Upper lobe of left lung (tissue), 6 donors: ENCODE results near the gene MOXD1. TPM values are rescaled to one million over a fixed set of nuclear protein-coding genes. Genes with fewer than 3 reads are reported as not detected.

Experiments used
- ATAC-seq, 2 donors: fragments of 200-7000 bp; cut with Tn5 transposase; one replicate each; pipeline ENCODE4 v1.9.1; 2022; ENCODE audit warnings: mild to moderate bottlenecking in 2 of 2, moderate library complexity in 2 of 2; ENCODE audit not compliant: low FRiP score in 2 of 2
- DNase-seq, 2 donors: peaks; one replicate each; pipeline ENCODE4 v3.0.0-alpha.2; 2019 to 2020
- H3K27ac ChIP-seq, 4 donors: fragments of 200-600 bp; sonication (generic); one replicate each; pipeline ENCODE4 v1.5.1; 2016 to 2019
- H3K27me3 ChIP-seq, 4 donors: fragments of 200-600 bp; sonication (generic); one replicate each; pipeline ENCODE4 v1.5.1; 2017 to 2019
- H3K36me3 ChIP-seq, 4 donors: fragments of 200-600 bp; sonication (generic); one replicate each; pipeline ENCODE4 v1.5.1; 2016 to 2019
- H3K4me1 ChIP-seq, 4 donors: fragments of 200-600 bp; sonication (generic); one replicate each; pipeline ENCODE4 v1.5.1; 2018 to 2019
- H3K4me3 ChIP-seq, 4 donors: fragments of 200-600 bp; sonication (generic); one replicate each; pipeline ENCODE4 v1.5.1; 2017 to 2019; ENCODE audit warnings: mild to moderate bottlenecking in 2 of 4, moderate library complexity in 1 of 4
- H3K9me3 ChIP-seq, 4 donors: fragments of 200-600 bp; sonication (generic); one replicate each; pipeline ENCODE4 v1.5.1; 2018 to 2019
- CTCF ChIP-seq, 6 experiments: fragments of 450-650 bp in 4 of 6; fragments of 200-600 bp in 2 of 6; sonication (generic) in 2 of 6; IDR thresholded peaks; one replicate each; pipeline ENCODE4 v1.5.1; 2016 to 2019; ENCODE audit warnings: antibody characterized with exemption in 6 of 6
- EP300 ChIP-seq, 4 donors: sonication (generic); formaldehyde crosslinking; IDR thresholded peaks; one replicate each; pipeline ENCODE4 v1.5.1; 2017; ENCODE audit warnings: antibody characterized with exemption in 4 of 4, control low read depth in 2 of 4
- POLR2A ChIP-seq, 4 donors: fragments of 450-650 bp; IDR thresholded peaks; one replicate each; pipeline ENCODE4 v1.5.1; 2016 to 2017; ENCODE audit warnings: antibody characterized with exemption in 4 of 4, mild to moderate bottlenecking in 2 of 4
- POLR2AphosphoS5 ChIP-seq, 2 donors: sonication (generic); formaldehyde crosslinking; IDR thresholded peaks; one replicate each; pipeline ENCODE4 v1.5.1; 2017; ENCODE audit warnings: antibody characterized with exemption in 2 of 2
- WGBS, 2 donors: methylation state at CpG; one replicate each; pipeline ENCODE4 v1.1.5; 2017 to 2018; 5-methylcytosine and 5-hydroxymethylcytosine counted together
- total RNA-seq, 6 donors: library from RNA; depleted of rRNA in 4 of 6; stranded (reverse); fragments of >200 nt in 4 of 6; gene quantifications; one replicate each; pipeline versions ENCODE4 v1.1.0 to v1.2.1, GENCODE V29; 2016 to 2021
- donor health status: DM: no; HTN: no; CAD: no; lungs with moderate emphysema.
- donor health status: DM: no; HTN: yes; CAD: no; lungs with severe emphysema.

Gene MOXD1
- total RNA-seq, 6 donors from 2014 or later = 3.5 to 24.4 (median 11.0) TPM

- Histone ChIP-seq H3K27me3 (no peaks in the 10 kb centered on the region), H3K9me3 (no peaks in the 10 kb centered on the region), H3K27ac (no peak overlapping the region), H3K36me3 (no peaks in the 10 kb centered on the region), H3K4me1 (no peaks in the 10 kb centered on the region), H3K4me3 (no peak overlapping the region)
- DNase-seq (no peak), ATAC-seq (no peak)
- 88% methylated on average over 7 of the region's 7 CpGs for WGBS, 2 donors
- TF ChIP-seq EP300 (IDR thresholded peaks at IDR 0.05) (no peak), POLR2AphosphoS5 (IDR thresholded peaks at IDR 0.05) (no peak), POLR2A (IDR thresholded peaks at IDR 0.05) (no peak), CTCF (IDR thresholded peaks at IDR 0.05) (no peak)
Measured at GRCh38 chr6:132368916-132369481, 32.3 kb downstream of the MOXD1 start.

- TF ChIP-seq POLR2AphosphoS5 (IDR thresholded peaks at IDR 0.05) (no peak), EP300 (IDR thresholded peaks at IDR 0.05) (no peak), POLR2A (IDR thresholded peaks at IDR 0.05) (no peak), CTCF (IDR thresholded peaks at IDR 0.05) (no peak)
- no peak overlapping the region for H3K4me3 ChIP-seq
- no peaks in the 10 kb centered on the region for H3K9me3 ChIP-seq
- no peak for ATAC-seq
- 27 to 47% methylated on average over 4 of the region's 4 CpGs for WGBS, 2 donors
- H3K27me3 ChIP-seq = no peaks in the 10 kb centered on the region
- H3K36me3 ChIP-seq = no peaks in the 10 kb centered on the region
- DNase-seq = no peak
- H3K4me1 ChIP-seq = no peaks in the 10 kb centered on the region
- H3K27ac ChIP-seq = peak overlapping the region in 1 of 4 donors; percentile 23
Measured at GRCh38 chr6:132365281-132365907, 35.9 kb downstream of the MOXD1 start.

GRCh38 chr6:132364306-132365074, 36.8 kb downstream of the MOXD1 start:
- TF ChIP-seq POLR2A (IDR thresholded peaks at IDR 0.05) (no peak), CTCF (IDR thresholded peaks at IDR 0.05) (no peak), POLR2AphosphoS5 (IDR thresholded peaks at IDR 0.05) (no peak), EP300 (IDR thresholded peaks at IDR 0.05) (no peak)
- ATAC-seq (no peak), DNase-seq (no peak)
- Histone ChIP-seq H3K9me3 (no peaks in the 10 kb centered on the region), H3K4me1 (no peaks in the 10 kb centered on the region), H3K4me3 (no peak overlapping the region), H3K27me3 (no peaks in the 10 kb centered on the region), H3K36me3 (no peaks in the 10 kb centered on the region), H3K27ac (peak overlapping the region in 1 of 4 donors; percentile 23)
- WGBS, 2 donors = 72 to 83% methylated on average over 5 of the region's 5 CpGs

GRCh38 chr6:132362442-132363185, 38.7 kb downstream of the MOXD1 start:
- Histone ChIP-seq H3K4me1 (no peaks in the 10 kb centered on the region), H3K36me3 (no peaks in the 10 kb centered on the region), H3K27ac (no peak overlapping the region), H3K27me3 (no peaks in the 10 kb centered on the region), H3K9me3 (no peaks in the 10 kb centered on the region), H3K4me3 (no peak overlapping the region)
- TF ChIP-seq CTCF (IDR thresholded peaks at IDR 0.05) = no peak
- no peak for TF ChIP-seq EP300 (IDR thresholded peaks at IDR 0.05)
- TF ChIP-seq POLR2AphosphoS5 (IDR thresholded peaks at IDR 0.05) = no peak
- no peak for TF ChIP-seq POLR2A (IDR thresholded peaks at IDR 0.05)
- 57 to 63% methylated on average over 6 of the region's 6 CpGs for WGBS, 2 donors
- DNase-seq = no peak
- no peak for ATAC-seq
